HepG2 (cell line): ENCODE data around the gene TK1. TPM values are rescaled to one million over a fixed set of nuclear protein-coding genes. Genes with fewer than 3 reads are reported as not detected.

Experiments
- ATF5 ChIP-seq: sonication (generic); formaldehyde crosslinking; IDR thresholded peaks from 2 replicates; pipeline ENCODE4 v1.4.0; 2020; ENCODE audit warnings: mild to moderate bottlenecking, low read depth, missing genetic modification reagents
- BORCS8-MEF2B ChIP-seq: sonication (generic); formaldehyde crosslinking; IDR thresholded peaks from 2 replicates; pipeline ENCODE4 v1.8.0; 2022; ENCODE audit warnings: mild to moderate bottlenecking, missing genetic modification reagents
- IKZF4 ChIP-seq: sonication (generic); formaldehyde crosslinking; IDR thresholded peaks from 2 replicates; pipeline ENCODE4 v1.5.1; 2020; ENCODE audit warnings: borderline replicate concordance, mild to moderate bottlenecking, low read depth, missing genetic modification reagents; ENCODE audit errors: not compliant biosample characterization
- JDP2 ChIP-seq: sonication (generic); formaldehyde crosslinking; IDR thresholded peaks from 2 replicates; pipeline ENCODE4 v1.8.1; 2022; ENCODE audit warnings: missing genetic modification reagents, borderline replicate concordance
- MAX ChIP-seq: IDR thresholded peaks from 2 replicates; pipeline ENCODE4 v1.6.1; 2012; ENCODE audit warnings: inconsistent platforms
- MED8 ChIP-seq: sonication (generic); formaldehyde crosslinking; IDR thresholded peaks from 2 replicates; pipeline ENCODE4 v1.8.1; 2023; ENCODE audit warnings: mild to moderate bottlenecking, missing genetic modification reagents; ENCODE audit not compliant: insufficient replicate concordance
- MYPOP ChIP-seq: sonication (generic); formaldehyde crosslinking; IDR thresholded peaks from 2 replicates; pipeline ENCODE4 v1.8.1; 2023; ENCODE audit warnings: mild to moderate bottlenecking, moderate library complexity, missing genetic modification reagents
- PAF1 ChIP-seq: IDR thresholded peaks from 2 replicates; pipeline ENCODE4 v1.6.1; 2016; ENCODE audit warnings: missing genetic modification reagents, missing compliant biosample characterization
- PRDM10 ChIP-seq: sonication (generic); formaldehyde crosslinking; IDR thresholded peaks from 2 replicates; pipeline ENCODE4 v1.4.0; 2020; ENCODE audit warnings: low read depth, missing genetic modification reagents
- THRA ChIP-seq: sonication (generic); formaldehyde crosslinking; IDR thresholded peaks from 2 replicates; pipeline ENCODE4 v1.4.0; 2020; ENCODE audit warnings: missing genetic modification reagents, borderline replicate concordance
- ZBTB4 ChIP-seq: sonication (generic); formaldehyde crosslinking; IDR thresholded peaks from 2 replicates; pipeline ENCODE4 v1.4.0; 2020; ENCODE audit warnings: missing genetic modification reagents, mild to moderate bottlenecking, borderline replicate concordance
- ZNF160 ChIP-seq: sonication (generic); formaldehyde crosslinking; IDR thresholded peaks from 2 replicates; pipeline ENCODE4 v1.8.0; 2022; ENCODE audit warnings: mild to moderate bottlenecking, inconsistent platforms, missing genetic modification reagents
- ZNF350 ChIP-seq: sonication (generic); formaldehyde crosslinking; IDR thresholded peaks from 2 replicates; pipeline ENCODE4 v1.4.0; 2020; ENCODE audit warnings: mild to moderate bottlenecking, low read depth, missing genetic modification reagents, borderline replicate concordance
- ZNF513 ChIP-seq: sonication (generic); formaldehyde crosslinking; conservative IDR thresholded peaks from 2 replicates; pipeline ENCODE4 v1.5.0; 2020; ENCODE audit warnings: missing genetic modification reagents
- ZNF614 ChIP-seq: IDR thresholded peaks from 2 replicates; pipeline ENCODE4 v1.6.1; 2018; ENCODE audit warnings: missing biosample characterization, missing genetic modification reagents, inconsistent platforms, borderline replicate concordance
- polyA plus RNA-seq, 8 experiments: library from polyadenylated mRNA; depleted of rRNA in 3 of 8; stranded (reverse) in 7 of 8; unstranded in 1 of 8; fragments of >200 nt; fragmentation: Illumina TruSeq in 4 of 8; extraction: Trizol in 4 of 8; gene quantifications; 2 replicates each; pipeline versions ENCODE4 v1.2.1 to v1.2.3, GENCODE V29; 2011 to 2016; ENCODE audit warnings: low read depth in 4 of 8, missing spikeins in 1 of 8, mixed read lengths in 1 of 8; ENCODE audit not compliant: insufficient read depth in 1 of 8
- total RNA-seq, 5 experiments: library from RNA; depleted of rRNA; stranded (reverse); fragments of >200 nt; fragmentation: Illumina TruSeq; extraction: Trizol; gene quantifications; 2 replicates each; pipeline ENCODE4 v1.2.3, GENCODE V29; 2016; ENCODE audit warnings: low read depth in 1 of 5

TK1 gene
- total and polyA plus RNA-seq, 2 of the 13 experiments (the other 11 are each of a cell fraction or from before 2014, with no cell fraction given) = 45.0 to 96.0 TPM

GRCh38 chr17:78151514-78152008 lies 35.3 kb downstream of the TK1 start (continued):
- TF ChIP-seq BORCS8-MEF2B (CRISPR knock-in tag) (no peak), ATF5 (CRISPR knock-in tag) (no peak), PAF1 (CRISPR knock-in tag) (no peak), ZBTB4 (no peak), PRDM10 (CRISPR knock-in tag) (0 out of 2 replicates have a peak, but pooled peaks have one; percentile 20), THRA (CRISPR knock-in tag) (no peak), MED8 (CRISPR knock-in tag) (no peak), MAX (0 out of 2 replicates have a peak, but pooled peaks have one; percentile 15), MYPOP (CRISPR knock-in tag) (0 out of 2 replicates have a peak, but pooled peaks have one; percentile 14), ZNF614 (CRISPR knock-in tag) (no peak), IKZF4 (no peak), JDP2 (CRISPR knock-in tag) (no peak), ZNF160 (CRISPR knock-in tag) (no peak), ZNF350 (no peak), ZNF513 (CRISPR knock-in tag) (no peak)
